Neural cell (in vitro differentiated cells): ENCODE measurements around the gene SCARB2. TPM values are rescaled to one million over a fixed set of nuclear protein-coding genes. Genes with fewer than 3 reads are reported as not detected.

Source experiments
- H2AFZ ChIP-seq: fragments of 200-600, 300-800 bp; sonication (generic), shearing (Covaris generic); 2 replicates; pipeline ENCODE4 v1.6.0; 2014; ENCODE audit warnings: low read depth, mild to moderate bottlenecking, antibody characterized with exemption, low read length, moderate library complexity
- H3F3A ChIP-seq: fragments of 200-600 bp; shearing (Covaris generic); 2 replicates; pipeline ENCODE4 v1.6.1; 2016; ENCODE audit warnings: mild to moderate bottlenecking, moderate library complexity, mixed read lengths, antibody characterized with exemption, low read length; ENCODE audit not compliant: insufficient read depth, poor library complexity, severe bottlenecking
- H3K27ac ChIP-seq: fragments of 200-600, 300-800 bp; sonication (generic), shearing (Covaris generic); 2 replicates; pipeline ENCODE4 v1.5.1; 2014; ENCODE audit warnings: mild to moderate bottlenecking, low read length, moderate library complexity
- H3K27me3 ChIP-seq: fragments of 300-800, 200-600 bp; sonication (generic), shearing (Covaris generic); 2 replicates; pipeline ENCODE4 v1.6.0; 2014; ENCODE audit warnings: mild to moderate bottlenecking, low read depth, low read length, moderate library complexity; ENCODE audit not compliant: insufficient read depth
- H3K36me3 ChIP-seq: fragments of 300-800, 200-600 bp; sonication (generic), shearing (Covaris generic); 2 replicates; pipeline ENCODE4 v1.5.1; 2014; ENCODE audit warnings: mild to moderate bottlenecking, antibody characterized with exemption, low read length, moderate library complexity; ENCODE audit not compliant: insufficient read depth
- H3K4me2 ChIP-seq: fragments of 300-800, 200-600 bp; sonication (generic), shearing (Covaris generic); 2 replicates; pipeline ENCODE4 v1.6.0; 2014; ENCODE audit warnings: mild to moderate bottlenecking, low read length
- H3K4me3 ChIP-seq: fragments of 300-800, 200-600 bp; sonication (generic), shearing (Covaris generic); 2 replicates; pipeline ENCODE4 v1.5.1; 2014; ENCODE audit warnings: mild to moderate bottlenecking, low read length, moderate library complexity
- H3K79me2 ChIP-seq: fragments of 200-600 bp; shearing (Covaris generic); replicated peaks from 2 replicates; pipeline ENCODE4 v1.6.0; 2014; ENCODE audit warnings: mild to moderate bottlenecking, low read length, moderate library complexity; ENCODE audit not compliant: insufficient read depth
- H3K9ac ChIP-seq: fragments of 300-800, 200-600 bp; sonication (generic), shearing (Covaris generic); 2 replicates; pipeline ENCODE4 v1.6.1; 2016; ENCODE audit warnings: mild to moderate bottlenecking, low read length, mixed read lengths
- H3K9me2 ChIP-seq: fragments of 200-600 bp; shearing (Covaris generic); 2 replicates; pipeline ENCODE4 v1.6.1; 2016; ENCODE audit warnings: mild to moderate bottlenecking, low read length, mixed read lengths; ENCODE audit not compliant: insufficient read depth
- H3K9me3 ChIP-seq: fragments of 200-600, 300-800 bp; sonication (generic), shearing (Covaris generic); 2 replicates; pipeline ENCODE4 v1.6.1; 2016; ENCODE audit warnings: mild to moderate bottlenecking, mixed run types, low read length, moderate library complexity, mixed read lengths
- H4K20me1 ChIP-seq: fragments of 200-600 bp; shearing (Covaris generic); 2 replicates; pipeline ENCODE4 v1.6.1; 2016; ENCODE audit warnings: mild to moderate bottlenecking, mixed run types; ENCODE audit not compliant: insufficient read depth
- EP300 ChIP-seq: fragments of 450-650 bp; conservative IDR thresholded peaks from 2 replicates; pipeline ENCODE4 v1.6.1; 2014; ENCODE audit warnings: antibody characterized with exemption, mild to moderate bottlenecking, moderate library complexity; ENCODE audit not compliant: poor library complexity, severe bottlenecking
- EZH2 ChIP-seq: fragments of 200-600, 300-800 bp; shearing (Covaris generic), sonication (generic); IDR thresholded peaks from 2 replicates; pipeline ENCODE4 v1.6.1; 2014; ENCODE audit warnings: antibody characterized with exemption, low read length, borderline replicate concordance, mild to moderate bottlenecking; ENCODE audit not compliant: insufficient read depth, poor library complexity, severe bottlenecking
- MXI1 ChIP-seq: fragments of 450-650 bp; conservative IDR thresholded peaks from 2 replicates; pipeline ENCODE4 v1.6.1; 2014; ENCODE audit warnings: antibody characterized with exemption, mild to moderate bottlenecking; ENCODE audit not compliant: poor library complexity, severe bottlenecking
- POLR2AphosphoS5 ChIP-seq: IDR thresholded peaks from 2 replicates; pipeline ENCODE4 v1.6.1; 2012
- RAD21 ChIP-seq: fragments of 450-650 bp; conservative IDR thresholded peaks from 2 replicates; pipeline ENCODE4 v1.6.1; 2014; ENCODE audit warnings: antibody characterized with exemption, mild to moderate bottlenecking, moderate library complexity
- SMC3 ChIP-seq: fragments of 450-650 bp; conservative IDR thresholded peaks from 2 replicates; pipeline ENCODE4 v1.6.1; 2014; ENCODE audit warnings: antibody characterized with exemption, mild to moderate bottlenecking, moderate library complexity; ENCODE audit not compliant: poor library complexity
- TAF1 ChIP-seq: IDR thresholded peaks from 2 replicates; pipeline ENCODE4 v1.6.1; 2012; ENCODE audit warnings: low read depth
- polyA plus RNA-seq: library from polyadenylated mRNA; depleted of rRNA; stranded (reverse); fragments of >200 nt; gene quantifications from 2 replicates; pipeline ENCODE4 v1.2.3, GENCODE V29; 2014
- TF ChIP-seq, protein P1 (sequence below): fragments of 450-650 bp; IDR thresholded peaks from 2 replicates; pipeline ENCODE4 v1.5.1; 2014; ENCODE audit warnings: antibody characterized with exemption, mild to moderate bottlenecking, moderate library complexity; ENCODE audit not compliant: poor library complexity, severe bottlenecking
- TF ChIP-seq, protein P2 (sequence below): IDR thresholded peaks from 2 replicates; pipeline ENCODE4 v1.6.1; 2012; ENCODE audit warnings: borderline replicate concordance

Gene SCARB2
- polyA plus RNA-seq, 1 donor from 2014 or later: 256 TPM

DNA sequence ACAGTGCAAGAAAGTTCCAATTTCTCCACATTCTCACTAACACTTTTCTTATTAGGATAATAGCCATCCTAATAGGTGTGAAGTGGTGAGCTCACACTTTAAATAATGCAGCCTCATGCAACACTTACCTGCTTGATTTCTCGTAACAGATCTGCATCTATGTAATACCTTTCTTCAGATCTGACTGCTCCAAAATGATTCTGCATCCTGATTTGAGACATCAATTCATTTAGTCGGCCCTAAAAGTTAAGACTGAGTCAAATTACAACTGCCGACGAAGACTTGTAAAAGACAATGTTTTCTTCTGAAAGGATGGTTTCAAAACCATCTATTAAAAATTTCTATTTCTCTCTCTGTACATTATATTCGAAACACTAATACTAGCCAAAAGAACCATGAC lies 96.1 kb downstream of the SCARB2 start:
- Histone ChIP-seq H3K9ac (no peak overlapping the region), H3K9me2 (no peaks in the 10 kb centered on the region), H3K27ac (no peak overlapping the region), H3K4me3 (no peak overlapping the region), H2AFZ (no peak overlapping the region), H3K4me2 (no peak overlapping the region), H4K20me1 (no peaks in the 10 kb centered on the region), H3K27me3 (no peaks in the 10 kb centered on the region), H3F3A (no peaks in the 10 kb centered on the region), H3K36me3 (peaks cover 13% of the 10 kb centered on the region), H3K9me3 (no peaks in the 10 kb centered on the region), H3K79me2 (no peaks in the 10 kb centered on the region)
- TF ChIP-seq, protein P1, sequence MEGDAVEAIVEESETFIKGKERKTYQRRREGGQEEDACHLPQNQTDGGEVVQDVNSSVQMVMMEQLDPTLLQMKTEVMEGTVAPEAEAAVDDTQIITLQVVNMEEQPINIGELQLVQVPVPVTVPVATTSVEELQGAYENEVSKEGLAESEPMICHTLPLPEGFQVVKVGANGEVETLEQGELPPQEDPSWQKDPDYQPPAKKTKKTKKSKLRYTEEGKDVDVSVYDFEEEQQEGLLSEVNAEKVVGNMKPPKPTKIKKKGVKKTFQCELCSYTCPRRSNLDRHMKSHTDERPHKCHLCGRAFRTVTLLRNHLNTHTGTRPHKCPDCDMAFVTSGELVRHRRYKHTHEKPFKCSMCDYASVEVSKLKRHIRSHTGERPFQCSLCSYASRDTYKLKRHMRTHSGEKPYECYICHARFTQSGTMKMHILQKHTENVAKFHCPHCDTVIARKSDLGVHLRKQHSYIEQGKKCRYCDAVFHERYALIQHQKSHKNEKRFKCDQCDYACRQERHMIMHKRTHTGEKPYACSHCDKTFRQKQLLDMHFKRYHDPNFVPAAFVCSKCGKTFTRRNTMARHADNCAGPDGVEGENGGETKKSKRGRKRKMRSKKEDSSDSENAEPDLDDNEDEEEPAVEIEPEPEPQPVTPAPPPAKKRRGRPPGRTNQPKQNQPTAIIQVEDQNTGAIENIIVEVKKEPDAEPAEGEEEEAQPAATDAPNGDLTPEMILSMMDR: no peak
- TF ChIP-seq EP300: no peak
- no peak for TF ChIP-seq MXI1
- TF ChIP-seq SMC3: no peak
- TF ChIP-seq POLR2AphosphoS5: no peak
- TF ChIP-seq RAD21: no peak
- TF ChIP-seq, protein P2, sequence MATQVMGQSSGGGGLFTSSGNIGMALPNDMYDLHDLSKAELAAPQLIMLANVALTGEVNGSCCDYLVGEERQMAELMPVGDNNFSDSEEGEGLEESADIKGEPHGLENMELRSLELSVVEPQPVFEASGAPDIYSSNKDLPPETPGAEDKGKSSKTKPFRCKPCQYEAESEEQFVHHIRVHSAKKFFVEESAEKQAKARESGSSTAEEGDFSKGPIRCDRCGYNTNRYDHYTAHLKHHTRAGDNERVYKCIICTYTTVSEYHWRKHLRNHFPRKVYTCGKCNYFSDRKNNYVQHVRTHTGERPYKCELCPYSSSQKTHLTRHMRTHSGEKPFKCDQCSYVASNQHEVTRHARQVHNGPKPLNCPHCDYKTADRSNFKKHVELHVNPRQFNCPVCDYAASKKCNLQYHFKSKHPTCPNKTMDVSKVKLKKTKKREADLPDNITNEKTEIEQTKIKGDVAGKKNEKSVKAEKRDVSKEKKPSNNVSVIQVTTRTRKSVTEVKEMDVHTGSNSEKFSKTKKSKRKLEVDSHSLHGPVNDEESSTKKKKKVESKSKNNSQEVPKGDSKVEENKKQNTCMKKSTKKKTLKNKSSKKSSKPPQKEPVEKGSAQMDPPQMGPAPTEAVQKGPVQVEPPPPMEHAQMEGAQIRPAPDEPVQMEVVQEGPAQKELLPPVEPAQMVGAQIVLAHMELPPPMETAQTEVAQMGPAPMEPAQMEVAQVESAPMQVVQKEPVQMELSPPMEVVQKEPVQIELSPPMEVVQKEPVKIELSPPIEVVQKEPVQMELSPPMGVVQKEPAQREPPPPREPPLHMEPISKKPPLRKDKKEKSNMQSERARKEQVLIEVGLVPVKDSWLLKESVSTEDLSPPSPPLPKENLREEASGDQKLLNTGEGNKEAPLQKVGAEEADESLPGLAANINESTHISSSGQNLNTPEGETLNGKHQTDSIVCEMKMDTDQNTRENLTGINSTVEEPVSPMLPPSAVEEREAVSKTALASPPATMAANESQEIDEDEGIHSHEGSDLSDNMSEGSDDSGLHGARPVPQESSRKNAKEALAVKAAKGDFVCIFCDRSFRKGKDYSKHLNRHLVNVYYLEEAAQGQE: no peak
- no peak for TF ChIP-seq TAF1
- TF ChIP-seq EZH2: no peak

DNA sequence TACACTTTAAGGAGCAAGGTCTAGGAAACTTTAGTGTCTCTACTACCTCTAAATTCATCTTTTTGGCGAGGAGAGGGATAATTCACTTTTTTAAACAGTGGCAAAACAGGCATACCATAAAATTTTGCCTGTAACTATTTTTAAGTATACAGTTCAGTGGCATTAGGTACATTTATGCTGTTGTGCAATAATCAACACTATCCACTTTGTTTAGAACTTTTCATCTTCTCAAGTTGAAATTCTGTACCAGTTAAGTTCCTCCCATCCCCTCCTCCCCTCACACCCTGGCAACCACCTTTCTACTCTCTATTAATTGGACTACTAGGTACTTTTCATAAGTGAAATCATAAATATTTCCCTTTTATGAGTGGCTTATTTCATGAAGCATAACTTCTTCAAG lies 96.8 kb downstream of the SCARB2 start:
- TF ChIP-seq TAF1 (no peak), RAD21 (no peak), EZH2 (no peak), EP300 (no peak), POLR2AphosphoS5 (no peak), MXI1 (no peak), SMC3 (no peak)
- TF ChIP-seq, protein P2: no peak
- TF ChIP-seq, protein P1: no peak
- Histone ChIP-seq H3K36me3 (peaks cover 13% of the 10 kb centered on the region), H3K9me2 (no peaks in the 10 kb centered on the region), H2AFZ (no peak overlapping the region), H3K27me3 (no peaks in the 10 kb centered on the region), H3K27ac (no peak overlapping the region), H3K79me2 (no peaks in the 10 kb centered on the region), H3F3A (no peaks in the 10 kb centered on the region), H3K9me3 (no peaks in the 10 kb centered on the region), H4K20me1 (no peaks in the 10 kb centered on the region), H3K4me2 (no peak overlapping the region), H3K9ac (no peak overlapping the region), H3K4me3 (no peak overlapping the region)
